GM10248 (cell line): Measurements from ENCODE around the gene LIN54.

Experiments used
- CTCF ChIA-PET: fragments of 300-600 bp; sonication (Branson Sonifier 250); formaldehyde crosslinking; extraction: SDS; loops from one replicate; lab custom pipeline; 2021; ENCODE audit warnings: antibody characterized with exemption; lab: Yijun Ruan, JAX
- POLR2A ChIA-PET: fragments of 350-650 bp; sonication (Branson Sonifier 250); formaldehyde crosslinking; extraction: SDS; loops from one replicate; lab custom pipeline; 2020; ENCODE audit warnings: antibody characterized with exemption; lab: Yijun Ruan, JAX
- DNase-seq: peaks from one replicate; pipeline ENCODE4 v3.0.0; 2012; ENCODE audit errors: extremely low spot score
- TF ChIP-seq, protein P1 (sequence below): IDR thresholded peaks from 2 replicates; pipeline ENCODE4 v1.5.1; 2012; ENCODE audit warnings: mild to moderate bottlenecking, low read depth; ENCODE audit errors: extremely low read depth, missing control alignments, control extremely low read depth

Gene LIN54

DNA sequence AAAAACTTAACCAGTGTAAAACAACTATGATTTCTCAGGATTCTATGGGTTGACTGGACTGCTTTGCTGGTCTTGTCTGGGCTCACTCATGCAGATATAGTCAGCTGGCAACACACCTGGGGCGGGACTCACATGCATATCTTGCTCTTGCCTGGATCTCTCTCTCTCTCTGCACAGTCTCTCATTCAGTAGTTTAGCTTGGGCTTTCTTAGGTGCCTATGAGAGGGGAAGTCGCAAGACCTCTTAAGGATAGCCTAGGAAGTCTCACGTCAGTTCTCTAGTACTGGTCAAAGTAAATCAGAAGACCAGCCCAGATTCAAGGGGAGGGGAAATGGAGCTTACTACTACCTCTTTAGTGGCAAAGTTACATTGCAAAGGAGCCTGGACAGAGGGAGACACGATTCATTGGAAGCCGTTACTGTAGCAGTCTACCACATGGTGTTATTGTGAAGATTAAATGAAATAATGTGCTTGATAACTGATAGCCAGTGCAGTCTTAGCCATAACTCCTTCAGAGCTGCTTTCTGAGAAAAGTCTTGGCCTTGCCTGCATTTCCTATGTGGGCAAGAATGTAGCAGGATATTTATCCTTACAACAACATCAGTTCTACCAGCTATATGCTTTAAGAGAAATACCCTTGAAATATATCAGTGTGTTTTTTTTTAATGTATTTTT, 26.5 kb upstream of the LIN54 start:
- ChIA-PET POLR2A (interaction anchor here (0.6 kb wide), 1 partner anchor 147 kb away, joined by 5 read pairs; no protein-coding TSS in a partner anchor), CTCF (interaction anchor here (0.7 to 4.4 kb wide), 13 partner anchors 8 to 245 kb away, joined by 3 to 12 read pairs (median 3); no protein-coding TSS in a partner anchor)
- TF ChIP-seq, protein P1, sequence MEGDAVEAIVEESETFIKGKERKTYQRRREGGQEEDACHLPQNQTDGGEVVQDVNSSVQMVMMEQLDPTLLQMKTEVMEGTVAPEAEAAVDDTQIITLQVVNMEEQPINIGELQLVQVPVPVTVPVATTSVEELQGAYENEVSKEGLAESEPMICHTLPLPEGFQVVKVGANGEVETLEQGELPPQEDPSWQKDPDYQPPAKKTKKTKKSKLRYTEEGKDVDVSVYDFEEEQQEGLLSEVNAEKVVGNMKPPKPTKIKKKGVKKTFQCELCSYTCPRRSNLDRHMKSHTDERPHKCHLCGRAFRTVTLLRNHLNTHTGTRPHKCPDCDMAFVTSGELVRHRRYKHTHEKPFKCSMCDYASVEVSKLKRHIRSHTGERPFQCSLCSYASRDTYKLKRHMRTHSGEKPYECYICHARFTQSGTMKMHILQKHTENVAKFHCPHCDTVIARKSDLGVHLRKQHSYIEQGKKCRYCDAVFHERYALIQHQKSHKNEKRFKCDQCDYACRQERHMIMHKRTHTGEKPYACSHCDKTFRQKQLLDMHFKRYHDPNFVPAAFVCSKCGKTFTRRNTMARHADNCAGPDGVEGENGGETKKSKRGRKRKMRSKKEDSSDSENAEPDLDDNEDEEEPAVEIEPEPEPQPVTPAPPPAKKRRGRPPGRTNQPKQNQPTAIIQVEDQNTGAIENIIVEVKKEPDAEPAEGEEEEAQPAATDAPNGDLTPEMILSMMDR, result no peak
- DNase-seq, result no peak

DNA sequence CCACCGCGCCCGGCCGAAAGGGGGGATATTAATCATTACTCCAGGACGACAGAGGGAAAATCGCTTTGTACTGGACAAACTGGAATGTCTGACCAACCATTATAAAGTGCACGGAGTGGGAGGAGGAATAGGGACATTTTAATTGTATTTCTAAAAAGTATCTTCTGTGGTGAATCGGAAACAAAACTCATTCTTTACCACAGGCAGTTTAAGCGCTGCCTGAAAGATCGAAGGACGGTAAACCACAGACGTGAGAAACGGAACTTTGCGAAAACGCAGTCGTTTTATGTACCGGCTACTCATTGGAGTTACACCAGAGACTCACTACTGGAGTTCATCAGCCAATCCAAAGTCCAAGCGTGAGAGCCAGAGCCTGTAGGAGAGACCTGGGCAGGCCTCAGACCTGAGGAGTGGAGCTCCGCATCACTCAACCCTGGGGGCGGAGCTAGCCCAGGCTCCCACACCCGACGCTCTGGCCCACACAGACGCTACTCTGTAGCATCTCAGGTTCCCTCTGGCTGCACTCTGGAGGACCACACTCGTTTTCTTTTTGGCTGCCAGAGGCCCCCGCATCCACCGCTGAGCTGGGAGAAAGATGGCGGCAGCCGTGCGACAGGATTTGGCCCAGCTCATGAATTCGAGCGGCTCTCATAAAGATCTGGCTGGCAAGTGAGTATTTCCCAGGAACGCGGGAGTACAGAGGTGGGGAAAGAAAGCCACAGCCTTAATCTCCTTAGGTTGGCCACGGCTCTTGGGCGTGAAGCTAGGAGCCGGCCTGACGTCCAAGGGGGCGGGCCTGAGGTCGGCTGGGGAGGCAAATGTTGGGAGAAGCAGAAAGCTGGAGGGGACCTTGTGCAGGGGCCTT, 24.2 kb upstream of the LIN54 start, which contains the start of gene COPS4:
Gene COPS4, plus strand, starts transcription at position 554 of the 865 bp plus-strand sequence. Its CDS starts 42 bp downstream, at position 596.
- DNase-seq, result peak; percentile 96
- TF ChIP-seq, protein P1, result no peak
- POLR2A ChIA-PET, result interaction anchor here (0.5 to 1.5 kb wide), 7 partner anchors 22 to 605 kb away, joined by 3 to 7 read pairs (median 5); partner anchors contain the start of genes HNRNPDL, LIN54 and THAP9
- CTCF ChIA-PET, result interaction anchor here (0.8 to 1.4 kb wide), 14 partner anchors 9 to 248 kb away, joined by 3 to 10 read pairs (median 4); partner anchors contain the start of gene LIN54

DNA sequence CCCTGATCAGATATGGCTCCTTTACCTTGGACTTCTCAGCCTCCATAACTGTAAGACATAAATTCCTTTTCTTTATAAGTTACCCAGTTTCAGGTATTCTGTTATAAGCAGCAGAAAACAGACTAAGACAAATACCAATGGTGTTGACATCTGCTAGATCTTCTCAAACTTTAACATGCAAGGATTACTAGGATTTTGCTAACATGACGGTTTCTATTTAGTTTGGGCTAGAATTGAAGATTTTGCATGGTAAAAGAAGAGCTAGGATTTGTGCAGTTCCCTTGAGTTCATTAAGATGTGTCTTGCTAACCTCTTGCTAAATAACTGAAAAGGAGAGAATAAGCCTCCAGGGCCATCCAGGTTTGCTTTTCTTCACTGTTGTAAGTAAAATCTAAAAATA, 19.1 kb upstream of the LIN54 start:
- TF ChIP-seq, protein P1, result no peak
- ChIA-PET CTCF (interaction anchor here (1.2 kb wide), 1 partner anchor 18 kb away, joined by 3 read pairs; no protein-coding TSS in a partner anchor), POLR2A (no interaction called here)
- no peak for DNase-seq

DNA sequence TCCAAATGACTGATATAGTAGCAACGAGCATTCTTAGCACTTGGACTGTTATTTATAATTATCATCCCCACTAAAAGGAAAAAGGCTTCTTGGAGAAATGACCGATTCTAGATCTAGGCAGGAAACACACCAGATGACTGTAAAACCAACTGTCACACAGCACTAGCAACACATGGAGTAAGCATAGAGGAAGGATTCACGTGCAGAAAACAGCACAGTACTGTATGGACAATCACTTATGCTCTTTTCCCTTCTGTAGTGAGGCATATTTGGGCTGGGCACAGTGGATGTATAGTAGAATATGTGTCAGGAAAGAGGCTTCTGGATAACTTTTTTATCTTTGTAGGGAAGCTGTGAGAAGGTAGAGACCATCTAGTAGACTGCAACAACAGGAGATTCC, 18.4 kb upstream of the LIN54 start:
- no peak for DNase-seq
- TF ChIP-seq, protein P1, result no peak
- ChIA-PET CTCF (no interaction called here), POLR2A (no interaction called here)

DNA sequence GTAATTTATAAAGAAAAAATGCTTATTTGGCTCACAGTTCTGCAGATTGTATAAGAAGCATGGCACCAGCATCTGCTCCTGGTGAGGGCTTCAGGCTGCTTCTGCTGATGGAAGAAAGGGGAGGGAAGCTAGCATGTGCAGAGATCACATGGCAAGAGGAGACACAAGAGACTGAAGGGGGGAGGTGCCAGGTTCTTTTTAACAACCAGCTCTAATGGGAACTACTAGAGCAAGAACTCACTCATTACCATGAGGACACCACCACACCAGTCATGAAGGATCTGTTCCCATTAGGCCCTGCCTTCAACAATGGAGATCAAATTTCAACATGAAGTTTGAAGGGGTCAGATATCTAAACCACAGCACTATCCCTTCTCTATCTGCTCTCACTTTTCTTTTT, 14.9 kb upstream of the LIN54 start:
- no peak for DNase-seq
- CTCF ChIA-PET, result interaction anchor here (1.2 to 1.4 kb wide), 2 partner anchors 9 to 33 kb away, joined by 3 read pairs; no protein-coding TSS in a partner anchor

More for the DNA sequence above, 14.9 kb upstream of the LIN54 start:
- POLR2A ChIA-PET, result no interaction called here
- TF ChIP-seq, protein P1, result no peak
